ENCODE measurements around the gene MYO7B. TPM values are rescaled to one million over a fixed set of nuclear protein-coding genes. Genes with fewer than 3 reads are reported as not detected.

MYO7B gene
- total RNA-seq, 1 donor from 2014 or later = 0.44 TPM

DNA sequence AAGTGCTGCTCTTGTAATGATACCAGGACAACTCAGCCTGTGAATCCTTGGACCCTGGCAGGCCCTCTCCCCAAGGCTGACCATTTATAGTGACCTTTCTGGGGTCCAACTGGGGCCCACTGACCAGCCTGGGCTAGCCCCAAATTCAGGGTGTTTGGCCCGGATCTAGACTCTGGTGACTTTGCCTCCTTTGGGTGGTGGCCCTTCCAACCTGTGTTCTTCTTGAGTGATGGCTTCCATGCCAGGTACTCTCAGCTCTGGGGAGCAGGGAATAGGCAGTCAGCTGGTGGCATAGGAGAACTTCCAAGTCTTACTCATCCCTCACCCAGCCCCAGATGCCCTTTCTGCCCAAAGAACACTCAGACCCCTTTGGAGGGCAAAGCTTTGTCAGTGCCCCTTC lies 10.3 kb downstream of the MYO7B start:
- TF ChIP-seq, protein P1, sequence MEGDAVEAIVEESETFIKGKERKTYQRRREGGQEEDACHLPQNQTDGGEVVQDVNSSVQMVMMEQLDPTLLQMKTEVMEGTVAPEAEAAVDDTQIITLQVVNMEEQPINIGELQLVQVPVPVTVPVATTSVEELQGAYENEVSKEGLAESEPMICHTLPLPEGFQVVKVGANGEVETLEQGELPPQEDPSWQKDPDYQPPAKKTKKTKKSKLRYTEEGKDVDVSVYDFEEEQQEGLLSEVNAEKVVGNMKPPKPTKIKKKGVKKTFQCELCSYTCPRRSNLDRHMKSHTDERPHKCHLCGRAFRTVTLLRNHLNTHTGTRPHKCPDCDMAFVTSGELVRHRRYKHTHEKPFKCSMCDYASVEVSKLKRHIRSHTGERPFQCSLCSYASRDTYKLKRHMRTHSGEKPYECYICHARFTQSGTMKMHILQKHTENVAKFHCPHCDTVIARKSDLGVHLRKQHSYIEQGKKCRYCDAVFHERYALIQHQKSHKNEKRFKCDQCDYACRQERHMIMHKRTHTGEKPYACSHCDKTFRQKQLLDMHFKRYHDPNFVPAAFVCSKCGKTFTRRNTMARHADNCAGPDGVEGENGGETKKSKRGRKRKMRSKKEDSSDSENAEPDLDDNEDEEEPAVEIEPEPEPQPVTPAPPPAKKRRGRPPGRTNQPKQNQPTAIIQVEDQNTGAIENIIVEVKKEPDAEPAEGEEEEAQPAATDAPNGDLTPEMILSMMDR (IDR thresholded peaks at IDR 0.05; ENCODE audit: borderline replicate concordance) = no peak
- H3K27me3 ChIP-seq (ENCODE audit: low read depth) = peaks cover 21% of the 10 kb centered on the region
- peaks cover 7% of the 10 kb centered on the region for H3K4me1 ChIP-seq
- H3K27ac ChIP-seq (replicated peaks) = no peak overlapping the region
- no peak for DNase-seq
- H3K4me3 ChIP-seq = no peak overlapping the region
- intact Hi-C loops (cut with micrococcal nuclease) = no loop called here
- no peaks in the 10 kb centered on the region for H3K9me3 ChIP-seq (replicated peaks)
- H3K36me3 ChIP-seq = no peaks in the 10 kb centered on the region

DNA sequence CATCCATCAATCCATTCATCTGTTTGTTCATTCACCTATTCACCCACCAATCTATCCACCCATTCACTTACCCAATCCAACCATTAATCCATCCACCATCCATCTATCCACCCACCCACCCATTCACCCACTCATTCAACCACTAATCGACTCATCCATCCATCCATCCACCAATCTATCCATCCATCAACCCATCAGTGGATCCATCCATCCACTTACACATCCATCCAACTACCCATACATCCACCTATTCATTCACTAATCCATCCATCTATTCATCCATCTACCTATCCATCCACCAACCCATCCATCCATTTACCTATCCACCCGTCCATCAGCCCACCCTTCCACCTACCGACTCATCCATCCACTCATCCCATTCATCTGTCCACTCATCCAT lies 11.3 kb downstream of the MYO7B start:
- no peak for DNase-seq
- intact Hi-C loops (cut with micrococcal nuclease) = no loop called here
- Histone ChIP-seq H3K4me3 (no peak overlapping the region), H3K27ac (replicated peaks) (no peak overlapping the region), H3K4me1 (peaks cover 7% of the 10 kb centered on the region), H3K9me3 (replicated peaks) (no peaks in the 10 kb centered on the region), H3K27me3 (ENCODE audit: low read depth) (peaks cover 19% of the 10 kb centered on the region), H3K36me3 (no peaks in the 10 kb centered on the region)
- TF ChIP-seq, protein P1 (IDR thresholded peaks at IDR 0.05; ENCODE audit: borderline replicate concordance) = no peak

DNA sequence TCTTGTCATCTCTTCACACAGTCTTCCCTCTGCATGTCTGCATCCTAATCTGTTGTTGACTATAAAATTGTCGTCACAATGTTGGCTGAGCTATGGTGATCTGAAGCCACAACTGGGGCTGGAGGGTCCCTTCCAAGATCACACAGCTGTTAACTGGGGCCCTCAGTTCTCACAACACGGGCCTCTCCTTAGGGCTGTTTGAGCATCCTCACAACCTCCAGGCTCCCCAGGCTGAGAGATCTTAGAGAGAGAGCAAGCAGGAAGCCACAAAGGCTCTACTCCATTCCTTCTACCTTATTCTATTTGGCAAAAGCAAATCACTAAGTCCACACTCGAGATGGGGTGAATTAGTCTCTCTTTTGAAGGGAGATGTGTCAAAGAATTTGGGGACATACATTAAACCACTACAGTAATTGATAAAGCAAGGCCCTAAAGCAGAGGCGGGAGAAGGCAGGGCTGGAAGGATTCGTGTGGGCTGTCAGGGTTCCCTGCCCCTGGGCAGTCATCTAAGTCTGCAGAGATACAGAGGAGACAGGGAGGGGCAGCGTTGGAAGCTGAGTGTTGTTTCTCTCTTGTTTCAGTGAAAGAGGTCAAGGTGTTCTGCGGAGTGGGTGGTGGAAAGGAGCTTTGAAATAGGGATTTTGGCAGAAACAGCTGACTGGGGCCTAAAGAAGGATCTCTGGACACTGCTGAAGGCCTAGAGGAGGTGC lies 15.9 kb downstream of the MYO7B start:
- Histone ChIP-seq H3K27ac (replicated peaks) (no peak overlapping the region), H3K4me1 (no peaks in the 10 kb centered on the region), H3K27me3 (ENCODE audit: low read depth) (peaks cover 13% of the 10 kb centered on the region), H3K36me3 (no peaks in the 10 kb centered on the region), H3K9me3 (replicated peaks) (peaks cover 2% of the 10 kb centered on the region), H3K4me3 (no peak overlapping the region)
- TF ChIP-seq, protein P1 (IDR thresholded peaks at IDR 0.05; ENCODE audit: borderline replicate concordance) = no peak
- DNase-seq = no peak
- intact Hi-C loops (cut with micrococcal nuclease) = no loop called here

DNA sequence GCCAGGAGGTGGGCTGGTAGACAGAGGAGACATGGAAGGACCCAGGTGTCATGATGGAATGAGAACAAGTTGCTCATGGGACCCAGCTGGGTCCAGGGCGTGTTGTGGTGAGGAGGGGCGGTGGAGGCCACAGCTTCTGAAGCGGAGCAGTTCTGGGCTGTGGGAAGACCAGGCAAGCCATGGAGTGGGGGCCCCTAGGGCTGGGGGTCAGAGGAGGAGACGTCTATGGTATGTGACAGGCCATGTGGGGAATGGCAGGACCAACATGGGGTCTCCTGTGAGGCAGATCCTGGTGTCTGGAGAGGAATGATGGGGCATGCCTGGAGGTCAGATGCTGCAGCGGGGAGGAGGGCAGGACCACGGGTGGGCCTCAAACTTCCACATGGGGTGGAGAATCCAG lies 16.9 kb downstream of the MYO7B start:
- TF ChIP-seq, protein P1 (IDR thresholded peaks at IDR 0.05; ENCODE audit: borderline replicate concordance) = no peak
- Histone ChIP-seq H3K9me3 (replicated peaks) (peaks cover 9% of the 10 kb centered on the region), H3K36me3 (no peaks in the 10 kb centered on the region), H3K27ac (replicated peaks) (no peak overlapping the region), H3K27me3 (ENCODE audit: low read depth) (peaks cover 12% of the 10 kb centered on the region), H3K4me1 (no peaks in the 10 kb centered on the region), H3K4me3 (no peak overlapping the region)
- intact Hi-C loops (cut with micrococcal nuclease) = no loop called here
- DNase-seq = no peak

DNA sequence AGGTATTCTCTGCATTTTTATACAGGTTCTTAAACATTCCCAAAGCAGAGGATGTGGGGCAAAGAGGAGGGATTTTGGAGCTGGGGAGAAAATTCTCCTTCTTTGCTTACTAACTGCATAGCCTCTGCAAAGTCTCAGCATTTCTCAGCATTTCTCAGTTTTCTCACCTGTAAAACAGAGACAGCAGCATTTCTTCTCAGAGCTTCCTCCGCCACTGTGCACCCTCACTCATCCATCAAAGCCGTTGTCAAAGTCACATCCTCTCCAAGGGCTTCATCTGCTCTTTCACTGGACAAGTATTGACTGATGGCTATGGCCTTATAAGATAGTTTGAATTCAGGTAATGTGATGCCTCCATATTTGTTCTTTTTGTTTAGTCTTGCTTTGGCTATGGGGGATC lies 17.4 kb downstream of the MYO7B start:
- Histone ChIP-seq H3K27me3 (ENCODE audit: low read depth) (peaks cover 9% of the 10 kb centered on the region), H3K27ac (replicated peaks) (no peak overlapping the region), H3K9me3 (replicated peaks) (peaks cover 9% of the 10 kb centered on the region), H3K4me1 (no peaks in the 10 kb centered on the region), H3K36me3 (no peaks in the 10 kb centered on the region), H3K4me3 (no peak overlapping the region)
- DNase-seq = no peak
- TF ChIP-seq, protein P1 (IDR thresholded peaks at IDR 0.05; ENCODE audit: borderline replicate concordance) = no peak
- intact Hi-C loops (cut with micrococcal nuclease) = no loop called here
